ENCODE data around the gene WDPCP.

Gene WDPCP

DNA sequence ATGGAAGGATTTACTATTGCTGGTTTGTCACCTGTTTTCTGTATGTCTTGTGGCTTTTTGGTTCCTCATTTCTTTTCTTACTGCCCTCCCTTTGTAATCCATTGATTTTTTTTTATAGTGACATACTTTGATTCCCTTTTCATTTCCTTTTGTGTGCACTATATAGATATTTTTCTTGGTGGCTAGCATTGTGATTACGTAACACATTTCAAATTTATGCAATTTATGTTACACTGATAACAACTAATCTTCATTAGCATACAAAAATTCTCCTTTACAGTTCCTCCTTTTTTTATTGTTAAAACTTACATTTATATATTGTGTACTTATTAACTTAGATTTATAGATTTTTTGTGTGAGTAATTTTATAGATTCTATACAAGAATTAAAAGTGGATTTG lies 457.1 kb downstream of the WDPCP start:
- Histone ChIP-seq H3K4me3 (ENCODE audit: low read length) (no peak overlapping the region), H3K9ac (ENCODE audit: low read length) (no peak overlapping the region), H3K27me3 (replicated peaks; ENCODE audit: control insufficient read depth, insufficient read depth, low read length) (no peaks in the 10 kb centered on the region), H3K9me3 (ENCODE audit: control insufficient read depth, low read length) (peaks cover 17% of the 10 kb centered on the region), H3K36me3 (ENCODE audit: control insufficient read depth, insufficient read depth, low read length, severe bottlenecking) (no peaks in the 10 kb centered on the region), H3K4me1 (ENCODE audit: control insufficient read depth, insufficient read depth, low read length) (no peaks in the 10 kb centered on the region)
- no peak for DNase-seq (ENCODE audit: low read depth)

DNA sequence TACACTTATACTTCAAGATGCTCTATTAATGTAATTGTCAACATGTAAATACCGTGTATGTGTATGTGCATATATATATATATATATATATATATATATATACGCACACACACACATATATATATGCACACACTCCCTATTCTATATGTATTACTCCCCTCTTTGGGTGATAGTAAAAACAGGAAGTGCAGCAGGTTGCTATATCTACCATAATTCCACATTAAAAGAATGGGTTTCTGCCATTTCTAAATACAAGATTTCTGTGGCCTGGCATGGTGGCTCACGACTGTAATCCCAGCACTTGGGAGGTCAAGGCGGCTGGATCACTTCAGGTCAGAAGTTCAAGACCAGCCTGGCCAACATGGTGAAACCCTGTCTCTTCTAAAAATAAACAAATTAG lies 460.7 kb downstream of the WDPCP start:
- H3K4me3 ChIP-seq (ENCODE audit: low read length), result no peak overlapping the region
- no peaks in the 10 kb centered on the region for H3K27me3 ChIP-seq (replicated peaks; ENCODE audit: control insufficient read depth, insufficient read depth, low read length)

DNA sequence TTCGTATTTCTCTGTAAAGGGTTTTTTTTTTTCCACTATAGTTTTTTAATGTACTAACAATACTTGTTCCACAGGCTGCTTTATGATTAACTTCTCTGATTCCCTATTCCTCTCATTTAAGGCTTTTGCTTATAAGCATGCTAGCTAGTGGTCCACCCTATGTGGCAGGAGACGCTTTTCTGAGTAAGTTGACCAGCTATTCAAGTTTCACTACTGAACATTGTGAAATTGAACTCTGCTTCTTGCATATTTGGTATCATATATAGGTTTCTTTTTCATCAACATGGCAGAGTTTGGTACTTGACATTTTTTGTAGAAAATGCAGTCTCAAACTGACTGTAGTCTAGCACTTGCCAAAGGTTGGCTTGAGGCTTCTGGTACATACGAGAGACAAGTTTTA lies 463.4 kb downstream of the WDPCP start:
- Histone ChIP-seq H3K36me3 (ENCODE audit: control insufficient read depth, insufficient read depth, low read length, severe bottlenecking) (no peaks in the 10 kb centered on the region), H3K27me3 (replicated peaks; ENCODE audit: control insufficient read depth, insufficient read depth, low read length) (no peaks in the 10 kb centered on the region), H3K9ac (ENCODE audit: low read length) (no peak overlapping the region), H3K9me3 (ENCODE audit: control insufficient read depth, low read length) (peaks cover under 1% of the 10 kb centered on the region), H3K4me1 (ENCODE audit: control insufficient read depth, insufficient read depth, low read length) (no peaks in the 10 kb centered on the region), H3K4me3 (ENCODE audit: low read length) (no peak overlapping the region)
- no peak for DNase-seq (ENCODE audit: low read depth)

More for the DNA sequence above, 460.7 kb downstream of the WDPCP start:
- Histone ChIP-seq H3K4me1 (ENCODE audit: control insufficient read depth, insufficient read depth, low read length) (no peaks in the 10 kb centered on the region), H3K9ac (ENCODE audit: low read length) (no peak overlapping the region), H3K36me3 (ENCODE audit: control insufficient read depth, insufficient read depth, low read length, severe bottlenecking) (no peaks in the 10 kb centered on the region), H3K9me3 (ENCODE audit: control insufficient read depth, low read length) (peaks cover 14% of the 10 kb centered on the region)
- no peak for DNase-seq (ENCODE audit: low read depth)

DNA sequence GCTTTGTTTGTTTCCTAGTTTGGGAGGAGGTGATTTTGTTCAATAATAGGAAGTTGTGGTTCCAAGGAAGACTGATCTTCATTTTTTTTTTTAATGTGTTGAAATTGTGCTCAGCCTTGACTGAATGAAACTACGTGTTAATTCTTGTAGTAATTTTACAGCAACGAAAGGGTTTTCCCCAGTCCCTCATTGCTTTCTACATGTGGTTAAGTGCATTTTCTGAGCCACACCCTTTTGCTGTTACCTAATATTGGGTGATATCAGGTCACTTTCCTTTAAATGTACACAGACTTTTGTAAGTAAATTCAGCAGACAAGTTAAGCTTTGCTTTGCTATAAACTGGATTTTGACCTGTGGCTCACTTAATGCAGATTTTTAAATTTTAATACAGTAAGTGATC lies 464.1 kb downstream of the WDPCP start:
- DNase-seq (ENCODE audit: low read depth), result no peak
- no peaks in the 10 kb centered on the region for H3K4me1 ChIP-seq (ENCODE audit: control insufficient read depth, insufficient read depth, low read length)

DNA sequence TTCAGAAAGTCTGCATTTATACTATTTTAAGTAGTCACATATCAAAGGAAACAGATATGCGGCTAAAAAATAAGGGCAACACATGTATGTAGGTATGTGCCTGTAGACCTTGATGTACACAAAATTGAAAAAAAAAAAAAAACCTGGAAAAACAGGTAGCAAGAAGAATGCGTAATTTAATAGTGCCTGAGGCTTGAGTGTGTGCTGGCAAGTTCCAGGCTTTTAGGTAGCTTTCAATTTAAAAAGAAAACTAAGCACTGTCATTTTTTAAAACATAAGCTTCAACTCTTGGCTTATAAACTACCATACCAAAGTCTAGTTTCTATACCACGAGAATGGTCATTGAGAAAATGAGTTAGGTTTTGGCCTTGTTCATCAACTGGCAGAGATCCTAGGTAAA lies 465.4 kb downstream of the WDPCP start:
- H3K4me1 ChIP-seq (ENCODE audit: control insufficient read depth, insufficient read depth, low read length), result no peaks in the 10 kb centered on the region

More for the DNA sequence above, 464.1 kb downstream of the WDPCP start:
- no peaks in the 10 kb centered on the region for H3K9me3 ChIP-seq (ENCODE audit: control insufficient read depth, low read length)
- no peak overlapping the region for H3K9ac ChIP-seq (ENCODE audit: low read length)
- H3K36me3 ChIP-seq (ENCODE audit: control insufficient read depth, insufficient read depth, low read length, severe bottlenecking), result no peaks in the 10 kb centered on the region
- no peak overlapping the region for H3K4me3 ChIP-seq (ENCODE audit: low read length)
- H3K27me3 ChIP-seq (replicated peaks; ENCODE audit: control insufficient read depth, insufficient read depth, low read length), result no peaks in the 10 kb centered on the region

GRCh38 chr2:63121055-63121834 lies 467.0 kb downstream of the WDPCP start:
- Histone ChIP-seq H3K9ac (ENCODE audit: low read length) (no peak overlapping the region), H3K27me3 (replicated peaks; ENCODE audit: control insufficient read depth, insufficient read depth, low read length) (no peaks in the 10 kb centered on the region), H3K9me3 (ENCODE audit: control insufficient read depth, low read length) (no peaks in the 10 kb centered on the region), H3K4me1 (ENCODE audit: control insufficient read depth, insufficient read depth, low read length) (no peaks in the 10 kb centered on the region), H3K36me3 (ENCODE audit: control insufficient read depth, insufficient read depth, low read length, severe bottlenecking) (peaks cover 4% of the 10 kb centered on the region), H3K4me3 (ENCODE audit: low read length) (no peak overlapping the region)
- no peak for DNase-seq (ENCODE audit: low read depth)

More for the DNA sequence above, 465.4 kb downstream of the WDPCP start:
- DNase-seq (ENCODE audit: low read depth), result no peak
- Histone ChIP-seq H3K4me3 (ENCODE audit: low read length) (no peak overlapping the region), H3K27me3 (replicated peaks; ENCODE audit: control insufficient read depth, insufficient read depth, low read length) (no peaks in the 10 kb centered on the region), H3K9me3 (ENCODE audit: control insufficient read depth, low read length) (no peaks in the 10 kb centered on the region), H3K36me3 (ENCODE audit: control insufficient read depth, insufficient read depth, low read length, severe bottlenecking) (peaks cover 4% of the 10 kb centered on the region), H3K9ac (ENCODE audit: low read length) (no peak overlapping the region)

DNA sequence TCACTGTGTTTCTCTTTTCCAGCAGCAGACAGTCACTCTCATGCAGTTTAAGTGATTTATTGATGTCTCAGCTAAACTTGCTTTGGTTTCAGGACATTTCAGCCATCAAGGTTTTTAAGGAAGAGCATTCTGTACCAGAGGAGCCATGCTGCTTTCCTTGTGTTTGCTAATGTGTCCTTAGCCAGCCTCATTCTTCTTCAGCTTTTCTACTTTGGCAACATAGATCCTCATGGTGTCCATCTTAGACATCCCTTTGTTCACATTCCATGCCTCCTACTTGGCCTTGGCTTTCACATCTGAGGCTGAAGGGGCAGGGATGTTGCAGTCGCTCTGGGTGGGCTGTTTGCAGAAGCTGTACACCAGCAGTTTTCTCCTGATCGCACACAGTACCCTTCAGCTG lies 469.5 kb downstream of the WDPCP start:
- Histone ChIP-seq H3K4me1 (ENCODE audit: control insufficient read depth, insufficient read depth, low read length) (no peaks in the 10 kb centered on the region), H3K9me3 (ENCODE audit: control insufficient read depth, low read length) (peaks cover 3% of the 10 kb centered on the region), H3K9ac (ENCODE audit: low read length) (no peak overlapping the region), H3K27me3 (replicated peaks; ENCODE audit: control insufficient read depth, insufficient read depth, low read length) (no peaks in the 10 kb centered on the region), H3K4me3 (ENCODE audit: low read length) (no peak overlapping the region), H3K36me3 (ENCODE audit: control insufficient read depth, insufficient read depth, low read length, severe bottlenecking) (peaks cover 4% of the 10 kb centered on the region)
- DNase-seq (ENCODE audit: low read depth), result no peak

DNA sequence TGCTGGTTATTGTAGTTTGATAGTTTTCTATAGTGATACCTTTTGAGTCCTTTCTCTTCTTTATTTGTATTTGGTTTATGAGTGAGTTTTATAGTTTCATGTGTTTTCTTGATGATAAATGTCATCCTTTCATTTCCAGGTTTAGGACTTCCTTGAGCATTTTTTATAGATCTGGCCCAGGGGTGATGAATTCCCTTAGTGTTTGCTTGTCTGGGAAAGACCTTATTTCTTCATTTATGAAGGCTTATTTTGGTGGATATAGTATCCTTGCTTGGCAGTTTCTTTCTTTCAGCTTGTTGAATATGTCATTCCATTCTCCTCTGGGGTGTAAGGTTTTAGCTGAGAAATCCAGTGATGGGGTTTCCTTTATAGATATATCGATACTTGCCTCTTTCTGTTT lies 483.8 kb downstream of the WDPCP start:
- H3K4me1 ChIP-seq (ENCODE audit: control insufficient read depth, insufficient read depth, low read length), result no peaks in the 10 kb centered on the region
- peaks cover 38% of the 10 kb centered on the region for H3K9me3 ChIP-seq (ENCODE audit: control insufficient read depth, low read length)
- H3K36me3 ChIP-seq (ENCODE audit: control insufficient read depth, insufficient read depth, low read length, severe bottlenecking), result no peaks in the 10 kb centered on the region
- DNase-seq (ENCODE audit: low read depth), result no peak
- no peak overlapping the region for H3K9ac ChIP-seq (ENCODE audit: low read length)
- no peak overlapping the region for H3K4me3 ChIP-seq (ENCODE audit: low read length)
- no peaks in the 10 kb centered on the region for H3K27me3 ChIP-seq (replicated peaks; ENCODE audit: control insufficient read depth, insufficient read depth, low read length)

- no peak for DNase-seq (ENCODE audit: low read depth)
- Histone ChIP-seq H3K4me1 (ENCODE audit: control insufficient read depth, insufficient read depth, low read length) (no peaks in the 10 kb centered on the region), H3K9ac (ENCODE audit: low read length) (no peak overlapping the region), H3K9me3 (ENCODE audit: control insufficient read depth, low read length) (peaks cover 38% of the 10 kb centered on the region), H3K27me3 (replicated peaks; ENCODE audit: control insufficient read depth, insufficient read depth, low read length) (no peaks in the 10 kb centered on the region), H3K36me3 (ENCODE audit: control insufficient read depth, insufficient read depth, low read length, severe bottlenecking) (no peaks in the 10 kb centered on the region), H3K4me3 (ENCODE audit: low read length) (no peak overlapping the region)
Measured at GRCh38 chr2:63101954-63102353, 486.3 kb downstream of the WDPCP start.

DNA sequence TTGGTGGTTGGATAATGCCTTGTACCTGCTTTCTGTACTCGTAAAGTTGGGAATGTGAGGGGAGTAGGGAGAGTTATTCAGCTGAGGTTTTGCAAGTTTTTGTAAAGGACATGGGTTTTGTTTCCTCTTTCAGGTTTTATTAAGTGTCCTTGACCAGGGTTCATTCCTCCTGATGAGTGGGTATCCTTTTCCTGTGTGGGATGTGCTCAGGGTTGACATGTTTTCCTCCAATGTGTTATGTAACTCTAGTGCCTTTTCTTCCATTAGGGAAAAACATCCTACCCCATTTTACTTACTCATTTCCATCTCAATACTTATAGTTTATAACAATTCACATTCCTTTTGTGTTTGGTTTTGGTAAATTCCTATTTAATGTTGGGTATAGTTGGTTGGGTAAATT lies 489.2 kb downstream of the WDPCP start:
- peaks cover 24% of the 10 kb centered on the region for H3K9me3 ChIP-seq (ENCODE audit: control insufficient read depth, low read length)
- H3K36me3 ChIP-seq (ENCODE audit: control insufficient read depth, insufficient read depth, low read length, severe bottlenecking), result no peaks in the 10 kb centered on the region
- no peaks in the 10 kb centered on the region for H3K27me3 ChIP-seq (replicated peaks; ENCODE audit: control insufficient read depth, insufficient read depth, low read length)
- no peak overlapping the region for H3K4me3 ChIP-seq (ENCODE audit: low read length)
- H3K4me1 ChIP-seq (ENCODE audit: control insufficient read depth, insufficient read depth, low read length), result no peaks in the 10 kb centered on the region
- DNase-seq (ENCODE audit: low read depth), result no peak
- no peak overlapping the region for H3K9ac ChIP-seq (ENCODE audit: low read length)

- Histone ChIP-seq H3K4me3 (ENCODE audit: low read length) (no peak overlapping the region), H3K9me3 (ENCODE audit: control insufficient read depth, low read length) (peaks cover 6% of the 10 kb centered on the region), H3K27me3 (replicated peaks; ENCODE audit: control insufficient read depth, insufficient read depth, low read length) (no peaks in the 10 kb centered on the region), H3K4me1 (ENCODE audit: control insufficient read depth, insufficient read depth, low read length) (no peaks in the 10 kb centered on the region), H3K9ac (ENCODE audit: low read length) (no peak overlapping the region), H3K36me3 (ENCODE audit: control insufficient read depth, insufficient read depth, low read length, severe bottlenecking) (no peaks in the 10 kb centered on the region)
- no peak for DNase-seq (ENCODE audit: low read depth)
Measured at GRCh38 chr2:63096491-63096890, 491.8 kb downstream of the WDPCP start.

GRCh38 chr2:63093502-63093901 lies 494.8 kb downstream of the WDPCP start:
- H3K9me3 ChIP-seq (ENCODE audit: control insufficient read depth, low read length), result no peaks in the 10 kb centered on the region
- no peak overlapping the region for H3K4me3 ChIP-seq (ENCODE audit: low read length)
- H3K9ac ChIP-seq (ENCODE audit: low read length), result no peak overlapping the region
- no peaks in the 10 kb centered on the region for H3K27me3 ChIP-seq (replicated peaks; ENCODE audit: control insufficient read depth, insufficient read depth, low read length)
- H3K4me1 ChIP-seq (ENCODE audit: control insufficient read depth, insufficient read depth, low read length), result no peaks in the 10 kb centered on the region
- DNase-seq (ENCODE audit: low read depth), result no peak
- H3K36me3 ChIP-seq (ENCODE audit: control insufficient read depth, insufficient read depth, low read length, severe bottlenecking), result no peaks in the 10 kb centered on the region

Measured in adipocyte (in vitro differentiated cells).